Choroid plexus epithelial cell (primary cell): ENCODE data around the gene SHC3.

ENCODE experiments used
- DNase-seq: peaks from one replicate; pipeline ENCODE4 v3.0.0-alpha.2; 2010; ENCODE audit warnings: low read depth
- H3K4me3 ChIP-seq: 2 replicates; pipeline ENCODE4 v1.5.1; 2011; ENCODE audit warnings: low read depth, mild to moderate bottlenecking, control low read depth, low read length, moderate library complexity
- TF ChIP-seq, protein P1 (sequence below): conservative IDR thresholded peaks from 2 replicates; pipeline ENCODE4 v1.5.1; 2011; ENCODE audit warnings: low read depth, mild to moderate bottlenecking, control low read depth, inconsistent platforms, low read length, moderate library complexity

The SHC3 gene

DNA sequence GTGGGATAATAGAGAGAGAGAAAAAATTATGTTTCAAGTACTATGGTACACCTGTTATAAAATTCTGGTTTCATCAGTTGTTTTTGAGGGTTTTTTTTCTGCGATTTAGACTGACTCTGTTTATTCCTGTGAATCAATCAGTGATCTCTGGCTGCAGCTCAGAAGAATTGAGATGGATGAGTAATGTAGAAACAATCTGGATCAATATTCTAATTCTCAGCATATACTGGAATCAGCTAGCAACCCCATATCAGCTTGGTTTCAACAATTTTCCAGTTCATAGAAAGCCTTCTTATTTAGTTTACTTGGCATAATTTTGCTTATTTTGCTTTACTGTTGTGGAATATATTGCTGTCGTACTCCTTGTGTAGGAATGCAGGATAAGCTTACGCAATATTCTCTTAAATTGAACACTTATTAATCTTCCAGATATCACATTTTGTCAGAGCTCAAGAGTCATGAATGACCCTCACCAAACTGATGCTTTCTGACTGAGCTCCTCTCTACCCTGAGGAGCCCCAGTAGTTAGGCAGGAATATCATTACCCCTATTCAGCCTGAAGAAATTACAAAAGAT, 42.9 kb downstream of the SHC3 start:
- no peak for DNase-seq
- TF ChIP-seq, protein P1, sequence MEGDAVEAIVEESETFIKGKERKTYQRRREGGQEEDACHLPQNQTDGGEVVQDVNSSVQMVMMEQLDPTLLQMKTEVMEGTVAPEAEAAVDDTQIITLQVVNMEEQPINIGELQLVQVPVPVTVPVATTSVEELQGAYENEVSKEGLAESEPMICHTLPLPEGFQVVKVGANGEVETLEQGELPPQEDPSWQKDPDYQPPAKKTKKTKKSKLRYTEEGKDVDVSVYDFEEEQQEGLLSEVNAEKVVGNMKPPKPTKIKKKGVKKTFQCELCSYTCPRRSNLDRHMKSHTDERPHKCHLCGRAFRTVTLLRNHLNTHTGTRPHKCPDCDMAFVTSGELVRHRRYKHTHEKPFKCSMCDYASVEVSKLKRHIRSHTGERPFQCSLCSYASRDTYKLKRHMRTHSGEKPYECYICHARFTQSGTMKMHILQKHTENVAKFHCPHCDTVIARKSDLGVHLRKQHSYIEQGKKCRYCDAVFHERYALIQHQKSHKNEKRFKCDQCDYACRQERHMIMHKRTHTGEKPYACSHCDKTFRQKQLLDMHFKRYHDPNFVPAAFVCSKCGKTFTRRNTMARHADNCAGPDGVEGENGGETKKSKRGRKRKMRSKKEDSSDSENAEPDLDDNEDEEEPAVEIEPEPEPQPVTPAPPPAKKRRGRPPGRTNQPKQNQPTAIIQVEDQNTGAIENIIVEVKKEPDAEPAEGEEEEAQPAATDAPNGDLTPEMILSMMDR, result no peak

DNA sequence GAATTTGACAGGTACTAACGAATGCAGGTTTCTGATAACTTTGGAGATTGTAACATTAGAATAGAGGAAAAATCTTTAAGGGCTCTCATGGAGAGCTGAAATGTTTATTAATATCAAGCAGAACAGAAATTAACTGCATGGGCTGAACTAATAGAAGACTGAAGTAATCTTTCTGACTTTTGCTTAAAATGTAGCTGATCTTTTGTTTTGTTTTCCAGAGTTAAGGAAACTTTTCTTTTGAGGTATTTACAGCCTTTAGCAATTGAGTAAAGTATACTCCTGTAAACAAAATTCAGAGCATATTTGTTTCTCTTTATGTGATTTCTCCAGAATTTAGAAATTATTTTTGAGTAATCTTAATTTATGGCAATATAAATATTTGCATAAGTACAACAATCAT, 43.9 kb downstream of the SHC3 start:
- no peak overlapping the region for H3K4me3 ChIP-seq
- no peak for DNase-seq
- TF ChIP-seq, protein P1, result no peak

More for the DNA sequence above, 42.9 kb downstream of the SHC3 start:
- H3K4me3 ChIP-seq, result no peak overlapping the region

DNA sequence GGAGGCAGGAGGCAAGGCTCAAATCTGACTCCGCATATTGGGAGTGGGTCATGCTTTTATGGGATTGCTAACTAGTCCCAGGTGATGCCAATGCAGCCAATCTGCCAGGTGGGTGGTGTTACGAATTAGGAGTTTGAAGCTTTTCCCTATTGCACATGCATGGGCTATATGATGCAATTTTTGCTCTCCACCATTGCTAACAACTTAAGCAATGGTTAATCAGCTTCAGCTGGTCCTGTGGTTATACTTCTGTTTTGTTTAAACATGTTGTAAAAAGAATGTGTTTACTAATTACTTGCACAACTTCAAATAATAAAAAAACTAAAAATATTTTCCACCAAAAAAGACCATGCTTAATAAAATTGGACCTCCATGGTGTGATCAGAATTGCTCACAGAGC, 55.7 kb downstream of the SHC3 start:
- no peak overlapping the region for H3K4me3 ChIP-seq
- TF ChIP-seq, protein P1, result no peak
- no peak for DNase-seq

- H3K4me3 ChIP-seq, result no peak overlapping the region
- TF ChIP-seq, protein P1, result no peak
- no peak for DNase-seq
Measured at GRCh38 chr9:89120704-89121103, 57.9 kb downstream of the SHC3 start.

DNA sequence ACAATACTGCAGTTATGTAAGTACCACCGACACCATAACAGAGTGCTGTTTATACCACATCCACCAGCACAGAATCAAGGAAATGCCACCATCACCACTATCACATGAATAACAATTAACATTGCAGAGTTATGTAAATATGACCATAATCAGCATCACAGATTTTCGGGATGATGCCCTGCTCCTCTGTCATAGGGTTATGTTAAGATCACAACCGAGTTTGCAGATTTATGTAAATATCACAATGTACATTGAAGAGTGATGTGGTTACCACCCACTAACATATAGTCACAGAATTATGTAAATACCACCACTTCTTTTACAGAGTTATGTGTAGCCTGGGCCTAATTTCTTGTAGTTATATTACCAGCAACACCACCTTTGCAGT, 61.8 kb downstream of the SHC3 start:
- no peak for DNase-seq
- H3K4me3 ChIP-seq, result no peak overlapping the region
- TF ChIP-seq, protein P1, result no peak

DNA sequence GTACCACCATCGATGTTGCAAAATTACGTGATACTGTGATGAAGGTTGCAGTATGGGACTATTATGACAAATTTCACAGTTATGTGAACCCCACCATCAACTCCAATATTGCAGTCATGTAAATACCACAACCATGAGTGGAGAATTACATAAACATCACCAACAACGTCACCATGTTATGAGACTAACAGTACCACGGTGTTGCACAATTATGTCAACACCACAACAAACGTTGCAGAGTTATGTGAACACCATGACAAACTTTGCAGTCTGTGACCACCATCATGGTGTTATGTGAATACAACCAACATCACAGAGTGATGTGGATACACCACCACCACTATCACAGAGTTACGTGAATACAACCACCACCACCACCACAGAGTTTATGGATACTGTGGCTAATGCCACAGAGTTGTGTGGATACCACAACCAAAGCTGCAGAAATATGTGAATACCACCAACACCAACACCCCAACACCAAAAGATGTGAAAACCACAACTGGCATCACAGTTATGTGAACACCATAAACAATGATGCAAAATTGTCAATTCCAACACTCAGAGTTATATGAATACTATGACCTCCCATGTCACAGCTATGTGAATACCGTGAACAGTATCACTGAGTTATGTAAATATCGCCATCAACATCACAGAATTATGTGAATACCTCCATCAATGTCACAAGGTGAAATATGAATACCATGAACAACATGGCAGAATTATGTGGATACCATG, 62.4 kb downstream of the SHC3 start:
- TF ChIP-seq, protein P1, result no peak
- H3K4me3 ChIP-seq, result no peak overlapping the region
- peak; percentile 91 for DNase-seq

DNA sequence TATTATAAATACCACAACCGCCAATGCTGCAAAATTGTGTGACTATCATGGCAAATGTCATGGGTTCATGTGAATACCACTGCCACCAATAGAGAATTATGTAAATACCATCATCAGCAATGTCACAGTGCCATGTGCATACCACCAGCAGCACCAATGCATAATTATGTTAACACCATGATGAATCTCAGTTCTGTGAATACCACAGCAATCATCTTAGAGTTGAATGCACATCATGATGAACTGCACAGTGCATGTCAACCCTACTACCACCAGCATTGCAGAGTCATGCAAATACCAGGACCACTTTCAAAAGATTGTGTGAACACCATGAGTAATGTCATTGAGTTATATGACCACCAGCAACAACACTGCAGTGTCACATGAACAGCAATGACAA, 63.2 kb downstream of the SHC3 start:
- H3K4me3 ChIP-seq, result no peak overlapping the region
- DNase-seq, result no peak
- TF ChIP-seq, protein P1, result no peak
